Nephron (organoid): ENCODE results near the gene COA7.

ENCODE experiments used
- H3K27ac Mint-ChIP-seq, 3 experiments: 2 replicates each; pipeline ENCODE4 v1.8.0; 2020; ENCODE audit warnings: mixed read lengths in 3 of 3, mild to moderate bottlenecking in 2 of 3, moderate library complexity in 1 of 3
- H3K27me3 Mint-ChIP-seq: 2 replicates; pipeline ENCODE4 v1.8.0; 2021; ENCODE audit warnings: low read depth, mild to moderate bottlenecking, moderate library complexity, mixed read lengths
- H3K36me3 Mint-ChIP-seq: 2 replicates; pipeline ENCODE4 v1.8.0; 2020; ENCODE audit warnings: low read depth, mixed read lengths
- H3K4me1 Mint-ChIP-seq: 2 replicates; pipeline ENCODE4 v1.8.0; 2020; ENCODE audit warnings: mixed read lengths
- H3K4me3 Mint-ChIP-seq, 3 experiments: 2 replicates each; pipeline ENCODE4 v1.8.0; 2020; ENCODE audit warnings: mild to moderate bottlenecking in 3 of 3, mixed read lengths in 3 of 3, moderate library complexity in 2 of 3
- H3K9me3 Mint-ChIP-seq: 2 replicates; pipeline ENCODE4 v1.8.0; 2020; ENCODE audit warnings: mixed read lengths
- CTCF ChIP-seq, 3 experiments: fragments of 200-600 bp; sonication (generic); IDR thresholded peaks; one replicate each; pipeline ENCODE4 v1.5.0; 2021; ENCODE audit warnings: antibody characterized with exemption in 3 of 3; ENCODE audit not compliant: unreplicated experiment in 3 of 3

The COA7 gene

GRCh38 chr1:52670604-52671003 lies 27.5 kb downstream of the COA7 start:
- no peaks in the 10 kb centered on the region for H3K27me3 Mint-ChIP-seq

GRCh38 chr1:52669696-52670095 lies 28.5 kb downstream of the COA7 start:
- Mint-ChIP-seq H3K4me3 (no peak overlapping the region), H3K4me1 (peaks cover 22% of the 10 kb centered on the region), H3K27ac (peak overlapping the region in 1 of 3 experiments; percentile 4), H3K36me3 (no peaks in the 10 kb centered on the region), H3K27me3 (no peaks in the 10 kb centered on the region), H3K9me3 (no peaks in the 10 kb centered on the region)
- TF ChIP-seq CTCF (IDR thresholded peaks at IDR 0.05; ENCODE audit: unreplicated experiment in 3 of 3) = no peak

More at GRCh38 chr1:52670604-52671003, 27.5 kb downstream of the COA7 start:
- Mint-ChIP-seq H3K4me3 (no peak overlapping the region), H3K27ac (no peak overlapping the region), H3K9me3 (no peaks in the 10 kb centered on the region), H3K36me3 (no peaks in the 10 kb centered on the region), H3K4me1 (peaks cover 18% of the 10 kb centered on the region)
- TF ChIP-seq CTCF (IDR thresholded peaks at IDR 0.05; ENCODE audit: unreplicated experiment in 3 of 3) = no peak

GRCh38 chr1:52668711-52669110 lies 29.4 kb downstream of the COA7 start:
- Mint-ChIP-seq H3K4me3 (no peak overlapping the region), H3K27me3 (no peaks in the 10 kb centered on the region)

GRCh38 chr1:52667984-52668383 lies 30.2 kb downstream of the COA7 start:
- no peak for TF ChIP-seq CTCF (IDR thresholded peaks at IDR 0.05; ENCODE audit: unreplicated experiment in 3 of 3)
- H3K27ac Mint-ChIP-seq = no peak overlapping the region
- H3K9me3 Mint-ChIP-seq = no peaks in the 10 kb centered on the region
- peaks cover 30% of the 10 kb centered on the region for H3K4me1 Mint-ChIP-seq
- H3K4me3 Mint-ChIP-seq = no peak overlapping the region
- H3K36me3 Mint-ChIP-seq = no peaks in the 10 kb centered on the region
- H3K27me3 Mint-ChIP-seq = no peaks in the 10 kb centered on the region

More at GRCh38 chr1:52668711-52669110, 29.4 kb downstream of the COA7 start:
- Mint-ChIP-seq H3K36me3 (no peaks in the 10 kb centered on the region), H3K27ac (no peak overlapping the region), H3K4me1 (peaks cover 22% of the 10 kb centered on the region), H3K9me3 (no peaks in the 10 kb centered on the region)
- no peak for TF ChIP-seq CTCF (IDR thresholded peaks at IDR 0.05; ENCODE audit: unreplicated experiment in 3 of 3)

- no peaks in the 10 kb centered on the region for H3K36me3 Mint-ChIP-seq
- no peak overlapping the region for H3K4me3 Mint-ChIP-seq
Measured at GRCh38 chr1:52667290-52667689, 30.9 kb downstream of the COA7 start.

More at GRCh38 chr1:52667290-52667689, 30.9 kb downstream of the COA7 start:
- Mint-ChIP-seq H3K27ac (no peak overlapping the region), H3K4me1 (peaks cover 33% of the 10 kb centered on the region), H3K9me3 (no peaks in the 10 kb centered on the region), H3K27me3 (no peaks in the 10 kb centered on the region)
- TF ChIP-seq CTCF (IDR thresholded peaks at IDR 0.05; ENCODE audit: unreplicated experiment in 3 of 3) = no peak
